Measurements from ENCODE around the gene OLFM2.

Gene OLFM2

GRCh38 chr19:9819596-9819909 lies 116.8 kb downstream of the OLFM2 start:
- H3K79me1 ChIP-seq (ENCODE audit: low read length) = peaks cover 8% of the 10 kb centered on the region
- no peak overlapping the region for H3K18ac ChIP-seq (ENCODE audit: low read length)
- H2BK15ac ChIP-seq (replicated peaks; ENCODE audit: low read depth) = no peak overlapping the region
- no CpG with 5 or more reads among the region's 21 CpGs for WGBS (ENCODE audit: extremely low coverage, insufficient coverage, low lambda C conversion rate)
- H3K4me3 ChIP-seq (ENCODE audit: low read length) = no peak overlapping the region
- no peak overlapping the region for H3K23ac ChIP-seq (ENCODE audit: low read length)
- no peaks in the 10 kb centered on the region for H3K4me1 ChIP-seq (ENCODE audit: control insufficient read depth, low read depth, low read length)
- H3K36me3 ChIP-seq (ENCODE audit: control insufficient read depth, insufficient read depth, low read length) = no peaks in the 10 kb centered on the region
- H2BK5ac ChIP-seq (ENCODE audit: low read length) = no peak overlapping the region
- H4K5ac ChIP-seq (ENCODE audit: low read length) = no peak overlapping the region
- no peak overlapping the region for H3K56ac ChIP-seq (ENCODE audit: low read length)
- no peak overlapping the region for H3K27ac ChIP-seq (ENCODE audit: low read depth, low read length)
- H3K4ac ChIP-seq (ENCODE audit: low read depth, low read length) = no peak overlapping the region
- H3K27me3 ChIP-seq (ENCODE audit: insufficient read depth, low read length, poor library complexity) = no peaks in the 10 kb centered on the region
- peaks cover 19% of the 10 kb centered on the region for H3K79me2 ChIP-seq (ENCODE audit: control insufficient read depth, insufficient read depth, low read length)
- no peak for DNase-seq
- H4K8ac ChIP-seq (ENCODE audit: low read depth, low read length) = no peak overlapping the region
- H3K9ac ChIP-seq (ENCODE audit: low read length) = no peak overlapping the region
- no peak overlapping the region for H2BK120ac ChIP-seq (ENCODE audit: low read depth, low read length)
- no peak overlapping the region for H3K4me2 ChIP-seq (ENCODE audit: low read length)
- no peak overlapping the region for H2AK5ac ChIP-seq (ENCODE audit: low read length)

GRCh38 chr19:9818734-9819595 lies 117.3 kb downstream of the OLFM2 start, which contains the start of gene FBXL12:
Gene FBXL12 (minus strand): TSS chr19:9819079. CDS start chr19:9818813, 266 bp downstream.
- Histone ChIP-seq H3K9ac (ENCODE audit: low read length) (peak within 1 kb of the TSS; percentile 98), H3K4me1 (ENCODE audit: control insufficient read depth, low read depth, low read length) (no peaks in the 10 kb centered on the region), H3K4ac (ENCODE audit: low read depth, low read length) (peak within 1 kb of the TSS; percentile 17), H3K4me2 (ENCODE audit: low read length) (peak within 1 kb of the TSS; percentile 96), H3K27me3 (ENCODE audit: insufficient read depth, low read length, poor library complexity) (no peaks in the 10 kb centered on the region), H3K56ac (ENCODE audit: low read length) (peak within 1 kb of the TSS; percentile 100), H2BK15ac (replicated peaks; ENCODE audit: low read depth) (no peak within 1 kb of the TSS), H2BK120ac (ENCODE audit: low read depth, low read length) (no peak within 1 kb of the TSS), H3K79me2 (ENCODE audit: control insufficient read depth, insufficient read depth, low read length) (peaks cover 19% of the 10 kb centered on the region), H2BK5ac (ENCODE audit: low read length) (peak within 1 kb of the TSS; percentile 97), H3K36me3 (ENCODE audit: control insufficient read depth, insufficient read depth, low read length) (no peaks in the 10 kb centered on the region), H3K27ac (ENCODE audit: low read depth, low read length) (peak within 1 kb of the TSS; percentile 94), H3K23ac (ENCODE audit: low read length) (peak within 1 kb of the TSS; percentile 94), H3K79me1 (ENCODE audit: low read length) (peaks cover 8% of the 10 kb centered on the region), H3K18ac (ENCODE audit: low read length) (peak within 1 kb of the TSS; percentile 83), H4K8ac (ENCODE audit: low read depth, low read length) (no peak within 1 kb of the TSS), H4K5ac (ENCODE audit: low read length) (no peak within 1 kb of the TSS), H2AK5ac (ENCODE audit: low read length) (no peak within 1 kb of the TSS), H3K4me3 (ENCODE audit: low read length) (peak within 1 kb of the TSS; percentile 96)
- no CpG with 5 or more reads among the region's 82 CpGs for WGBS (ENCODE audit: extremely low coverage, insufficient coverage, low lambda C conversion rate)
- peak; percentile 99 for DNase-seq

GRCh38 chr19:9818175-9818733 lies 118.1 kb downstream of the OLFM2 start:
- no peak overlapping the region for H2AK5ac ChIP-seq (ENCODE audit: low read length)
- no peak overlapping the region for H3K27ac ChIP-seq (ENCODE audit: low read depth, low read length)
- no peak overlapping the region for H4K8ac ChIP-seq (ENCODE audit: low read depth, low read length)
- H2BK5ac ChIP-seq (ENCODE audit: low read length) = no peak overlapping the region
- H3K4ac ChIP-seq (ENCODE audit: low read depth, low read length) = peak overlapping the region; percentile 17
- WGBS (ENCODE audit: extremely low coverage, insufficient coverage, low lambda C conversion rate) = no CpG with 5 or more reads among the region's 39 CpGs
- peak overlapping the region; percentile 96 for H3K4me3 ChIP-seq (ENCODE audit: low read length)
- peaks cover 8% of the 10 kb centered on the region for H3K79me1 ChIP-seq (ENCODE audit: low read length)
- no peak overlapping the region for H2BK120ac ChIP-seq (ENCODE audit: low read depth, low read length)
- no peak overlapping the region for H3K23ac ChIP-seq (ENCODE audit: low read length)
- H3K79me2 ChIP-seq (ENCODE audit: control insufficient read depth, insufficient read depth, low read length) = peaks cover 19% of the 10 kb centered on the region
- H3K27me3 ChIP-seq (ENCODE audit: insufficient read depth, low read length, poor library complexity) = no peaks in the 10 kb centered on the region
- no peak overlapping the region for H2BK15ac ChIP-seq (replicated peaks; ENCODE audit: low read depth)
- peak overlapping the region; percentile 96 for H3K4me2 ChIP-seq (ENCODE audit: low read length)
- DNase-seq = no peak
- no peak overlapping the region for H4K5ac ChIP-seq (ENCODE audit: low read length)
- no peaks in the 10 kb centered on the region for H3K36me3 ChIP-seq (ENCODE audit: control insufficient read depth, insufficient read depth, low read length)
- peak overlapping the region; percentile 97 for H3K56ac ChIP-seq (ENCODE audit: low read length)
- no peaks in the 10 kb centered on the region for H3K4me1 ChIP-seq (ENCODE audit: control insufficient read depth, low read depth, low read length)
- H3K18ac ChIP-seq (ENCODE audit: low read length) = no peak overlapping the region
- peak overlapping the region; percentile 98 for H3K9ac ChIP-seq (ENCODE audit: low read length)

GRCh38 chr19:9811139-9811538 lies 125.2 kb downstream of the OLFM2 start:
- no peak overlapping the region for H2BK15ac ChIP-seq (replicated peaks; ENCODE audit: low read depth)
- no peak for DNase-seq
- H3K79me1 ChIP-seq (ENCODE audit: low read length) = no peaks in the 10 kb centered on the region
- H3K4me2 ChIP-seq (ENCODE audit: low read length) = no peak overlapping the region
- peaks cover 2% of the 10 kb centered on the region for H3K79me2 ChIP-seq (ENCODE audit: control insufficient read depth, insufficient read depth, low read length)
- no peak overlapping the region for H2BK120ac ChIP-seq (ENCODE audit: low read depth, low read length)
- H3K4me1 ChIP-seq (ENCODE audit: control insufficient read depth, low read depth, low read length) = no peaks in the 10 kb centered on the region
- no peak overlapping the region for H3K56ac ChIP-seq (ENCODE audit: low read length)
- WGBS (ENCODE audit: extremely low coverage, insufficient coverage, low lambda C conversion rate) = no CpG with 5 or more reads among the region's 21 CpGs
- peaks cover 11% of the 10 kb centered on the region for H3K36me3 ChIP-seq (ENCODE audit: control insufficient read depth, insufficient read depth, low read length)
- no peak overlapping the region for H3K4ac ChIP-seq (ENCODE audit: low read depth, low read length)
- H3K9ac ChIP-seq (ENCODE audit: low read length) = no peak overlapping the region
- H4K8ac ChIP-seq (ENCODE audit: low read depth, low read length) = no peak overlapping the region
- no peak overlapping the region for H4K5ac ChIP-seq (ENCODE audit: low read length)
- no peak overlapping the region for H2AK5ac ChIP-seq (ENCODE audit: low read length)
- H3K18ac ChIP-seq (ENCODE audit: low read length) = no peak overlapping the region
- H3K4me3 ChIP-seq (ENCODE audit: low read length) = no peak overlapping the region
- no peaks in the 10 kb centered on the region for H3K27me3 ChIP-seq (ENCODE audit: insufficient read depth, low read length, poor library complexity)
- no peak overlapping the region for H3K27ac ChIP-seq (ENCODE audit: low read depth, low read length)
- H2BK5ac ChIP-seq (ENCODE audit: low read length) = no peak overlapping the region
- no peak overlapping the region for H3K23ac ChIP-seq (ENCODE audit: low read length)

GRCh38 chr19:9808855-9809824 lies 127.2 kb downstream of the OLFM2 start:
- no peak overlapping the region for H3K9ac ChIP-seq (ENCODE audit: low read length)
- no peak overlapping the region for H3K4ac ChIP-seq (ENCODE audit: low read depth, low read length)
- no peaks in the 10 kb centered on the region for H3K27me3 ChIP-seq (ENCODE audit: insufficient read depth, low read length, poor library complexity)
- no peak overlapping the region for H2BK5ac ChIP-seq (ENCODE audit: low read length)
- H2BK15ac ChIP-seq (replicated peaks; ENCODE audit: low read depth) = no peak overlapping the region
- no peaks in the 10 kb centered on the region for H3K79me2 ChIP-seq (ENCODE audit: control insufficient read depth, insufficient read depth, low read length)
- no peak overlapping the region for H4K8ac ChIP-seq (ENCODE audit: low read depth, low read length)
- no peak overlapping the region for H3K4me2 ChIP-seq (ENCODE audit: low read length)
- H3K4me3 ChIP-seq (ENCODE audit: low read length) = no peak overlapping the region
- no peak for DNase-seq
- H4K5ac ChIP-seq (ENCODE audit: low read length) = no peak overlapping the region
- H2AK5ac ChIP-seq (ENCODE audit: low read length) = no peak overlapping the region
- WGBS (ENCODE audit: extremely low coverage, insufficient coverage, low lambda C conversion rate) = no CpG with 5 or more reads among the region's 11 CpGs
- H3K23ac ChIP-seq (ENCODE audit: low read length) = no peak overlapping the region
- no peak overlapping the region for H3K56ac ChIP-seq (ENCODE audit: low read length)
- no peak overlapping the region for H2BK120ac ChIP-seq (ENCODE audit: low read depth, low read length)
- H3K18ac ChIP-seq (ENCODE audit: low read length) = no peak overlapping the region
- no peaks in the 10 kb centered on the region for H3K79me1 ChIP-seq (ENCODE audit: low read length)
- no peak overlapping the region for H3K27ac ChIP-seq (ENCODE audit: low read depth, low read length)
- H3K4me1 ChIP-seq (ENCODE audit: control insufficient read depth, low read depth, low read length) = no peaks in the 10 kb centered on the region
- H3K36me3 ChIP-seq (ENCODE audit: control insufficient read depth, insufficient read depth, low read length) = peaks cover 11% of the 10 kb centered on the region
